Measurements from ENCODE around the gene ITGA7.

Gene ITGA7

GRCh38 chr12:55693323-55694187 lies 14.1 kb downstream of the ITGA7 start:
- Histone ChIP-seq H3K27me3 (replicated peaks; ENCODE audit: control insufficient read depth, insufficient read depth, low read length) (no peaks in the 10 kb centered on the region; the same call in 1 of the 2 replicates), H3K4me3 (replicated peaks; ENCODE audit: low read depth, low read length) (no peak overlapping the region), H3K36me3 (ENCODE audit: control insufficient read depth, insufficient read depth, low read length) (no peaks in the 10 kb centered on the region)
- TF ChIP-seq CTCF (IDR thresholded peaks at IDR 0.05; ENCODE audit: insufficient read depth, low read length, poor library complexity, severe bottlenecking): no peak
- no peak for DNase-seq (ENCODE audit: extremely low read depth, insufficient read length)

- DNase-seq (ENCODE audit: extremely low read depth, insufficient read length): no peak
- no peaks in the 10 kb centered on the region for H3K36me3 ChIP-seq (ENCODE audit: control insufficient read depth, insufficient read depth, low read length)
- no peak for TF ChIP-seq CTCF (IDR thresholded peaks at IDR 0.05; ENCODE audit: insufficient read depth, low read length, poor library complexity, severe bottlenecking)
- no peak overlapping the region for H3K4me3 ChIP-seq (replicated peaks; ENCODE audit: low read depth, low read length)
- H3K27me3 ChIP-seq (replicated peaks; ENCODE audit: control insufficient read depth, insufficient read depth, low read length): peaks cover 2% of the 10 kb centered on the region; the same call in 1 of the 2 replicates
Measured at GRCh38 chr12:55692631-55693322, 14.9 kb downstream of the ITGA7 start.

- H3K36me3 ChIP-seq (ENCODE audit: control insufficient read depth, insufficient read depth, low read length): no peaks in the 10 kb centered on the region
- no peak for DNase-seq (ENCODE audit: extremely low read depth, insufficient read length)
- H3K4me3 ChIP-seq (replicated peaks; ENCODE audit: low read depth, low read length): no peak overlapping the region
- TF ChIP-seq CTCF (IDR thresholded peaks at IDR 0.05; ENCODE audit: insufficient read depth, low read length, poor library complexity, severe bottlenecking): no peak
- H3K27me3 ChIP-seq (replicated peaks; ENCODE audit: control insufficient read depth, insufficient read depth, low read length): peaks cover 2% of the 10 kb centered on the region; the same call in 1 of the 2 replicates
Measured at GRCh38 chr12:55688716-55689655, 18.7 kb downstream of the ITGA7 start.

GRCh38 chr12:55687746-55688145 lies 20.0 kb downstream of the ITGA7 start:
- DNase-seq (ENCODE audit: extremely low read depth, insufficient read length): no peak
- peaks cover 5% of the 10 kb centered on the region; the same call in 1 of the 2 replicates for H3K27me3 ChIP-seq (replicated peaks; ENCODE audit: control insufficient read depth, insufficient read depth, low read length)
- H3K4me3 ChIP-seq (replicated peaks; ENCODE audit: low read depth, low read length): no peak overlapping the region
- TF ChIP-seq CTCF (IDR thresholded peaks at IDR 0.05; ENCODE audit: insufficient read depth, low read length, poor library complexity, severe bottlenecking): no peak
- no peaks in the 10 kb centered on the region for H3K36me3 ChIP-seq (ENCODE audit: control insufficient read depth, insufficient read depth, low read length)

GRCh38 chr12:55686366-55687010 lies 21.2 kb downstream of the ITGA7 start:
- DNase-seq (ENCODE audit: extremely low read depth, insufficient read length): no peak
- Histone ChIP-seq H3K4me3 (replicated peaks; ENCODE audit: low read depth, low read length) (no peak overlapping the region), H3K27me3 (replicated peaks; ENCODE audit: control insufficient read depth, insufficient read depth, low read length) (peaks cover 5% of the 10 kb centered on the region; the same call in 1 of the 2 replicates), H3K36me3 (ENCODE audit: control insufficient read depth, insufficient read depth, low read length) (no peaks in the 10 kb centered on the region)
- TF ChIP-seq CTCF (IDR thresholded peaks at IDR 0.05; ENCODE audit: insufficient read depth, low read length, poor library complexity, severe bottlenecking): no peak

All from GM06990 (cell line).